HepG2 (cell line): ENCODE data around the gene MAB21L4.

ENCODE experiments used
- CTCF ChIP-seq: sonication (generic); formaldehyde crosslinking; IDR thresholded peaks from 2 replicates; pipeline ENCODE4 v1.5.0; 2020; ENCODE audit warnings: mild to moderate bottlenecking, missing genetic modification reagents, moderate library complexity
- EZH2 ChIP-seq: conservative IDR thresholded peaks from 2 replicates; pipeline ENCODE4 v1.6.1; 2012; ENCODE audit warnings: mild to moderate bottlenecking, low read depth, low read length, moderate library complexity
- NR3C1 ChIP-seq: sonication (generic); formaldehyde crosslinking; IDR thresholded peaks from 2 replicates; pipeline ENCODE4 v1.4.0; 2020; ENCODE audit warnings: missing genetic modification reagents
- ZNF274 ChIP-seq: sonication (generic); formaldehyde crosslinking; IDR thresholded peaks from 2 replicates; pipeline ENCODE4 v1.5.1; 2020; ENCODE audit warnings: mild to moderate bottlenecking, missing genetic modification reagents
- TF ChIP-seq, protein P1 (sequence below): sonication (generic); formaldehyde crosslinking; IDR thresholded peaks from 2 replicates; pipeline ENCODE4 v1.4.0; 2020; ENCODE audit warnings: missing genetic modification reagents

DNA sequence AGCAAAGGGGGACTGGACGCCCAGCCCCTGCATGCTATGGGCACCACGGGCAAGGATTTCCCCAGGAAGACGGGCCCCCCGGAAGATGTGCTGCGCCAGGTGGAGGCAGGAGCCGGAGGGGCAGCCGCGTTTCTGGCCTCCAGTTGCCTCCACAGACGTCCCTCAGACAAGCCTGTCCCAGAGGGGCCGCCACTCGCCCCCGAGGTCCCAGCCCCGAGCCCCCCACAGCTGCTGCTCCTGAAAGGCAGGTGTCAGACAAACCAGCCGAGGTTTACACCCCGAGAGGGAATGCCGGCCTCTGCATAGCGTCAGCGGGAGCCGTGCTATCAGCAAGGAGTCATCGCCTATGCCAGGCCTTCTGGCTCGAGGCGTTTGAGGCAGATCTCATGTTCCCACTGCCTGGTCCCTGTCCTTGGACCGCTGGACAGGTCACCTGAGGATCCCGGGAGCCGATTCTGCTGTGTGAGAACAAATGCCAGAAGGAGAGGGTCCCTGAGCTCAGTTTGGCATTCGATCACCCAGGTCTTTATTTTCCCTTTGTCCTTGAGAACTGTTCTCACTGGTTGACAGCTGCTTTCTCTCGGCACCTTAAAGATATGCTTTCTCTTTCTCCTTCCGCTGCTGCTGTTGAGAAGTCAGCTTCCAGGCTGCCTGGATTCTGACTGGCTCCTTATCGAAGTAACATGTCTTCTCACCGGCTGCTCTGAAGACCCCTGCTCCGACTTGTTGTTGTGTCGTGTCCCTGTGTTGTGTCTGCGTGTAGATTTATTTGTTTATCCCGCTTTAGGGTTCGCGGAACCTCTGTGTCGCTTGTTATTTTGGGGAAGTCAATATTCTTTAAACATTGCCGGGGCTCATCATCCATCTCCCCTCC, 30.8 kb upstream of the MAB21L4 start:
- no peak for TF ChIP-seq CTCF (CRISPR knock-in tag)
- no peak; the same call in 1 of the 2 replicates for TF ChIP-seq EZH2
- TF ChIP-seq, protein P1, sequence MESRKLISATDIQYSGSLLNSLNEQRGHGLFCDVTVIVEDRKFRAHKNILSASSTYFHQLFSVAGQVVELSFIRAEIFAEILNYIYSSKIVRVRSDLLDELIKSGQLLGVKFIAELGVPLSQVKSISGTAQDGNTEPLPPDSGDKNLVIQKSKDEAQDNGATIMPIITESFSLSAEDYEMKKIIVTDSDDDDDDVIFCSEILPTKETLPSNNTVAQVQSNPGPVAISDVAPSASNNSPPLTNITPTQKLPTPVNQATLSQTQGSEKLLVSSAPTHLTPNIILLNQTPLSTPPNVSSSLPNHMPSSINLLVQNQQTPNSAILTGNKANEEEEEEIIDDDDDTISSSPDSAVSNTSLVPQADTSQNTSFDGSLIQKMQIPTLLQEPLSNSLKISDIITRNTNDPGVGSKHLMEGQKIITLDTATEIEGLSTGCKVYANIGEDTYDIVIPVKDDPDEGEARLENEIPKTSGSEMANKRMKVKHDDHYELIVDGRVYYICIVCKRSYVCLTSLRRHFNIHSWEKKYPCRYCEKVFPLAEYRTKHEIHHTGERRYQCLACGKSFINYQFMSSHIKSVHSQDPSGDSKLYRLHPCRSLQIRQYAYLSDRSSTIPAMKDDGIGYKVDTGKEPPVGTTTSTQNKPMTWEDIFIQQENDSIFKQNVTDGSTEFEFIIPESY (CRISPR knock-in tag) = no peak
- no peak for TF ChIP-seq ZNF274 (CRISPR knock-in tag)
- TF ChIP-seq NR3C1 (CRISPR knock-in tag) = no peak
